ENCODE results near the gene DEGS2. TPM values are rescaled to one million over a fixed set of nuclear protein-coding genes. Genes with fewer than 3 reads are reported as not detected.

The DEGS2 gene
- total RNA-seq, 6 experiments from 2014 or later, result 0.09 to 0.55 (median 0.22) TPM

DNA sequence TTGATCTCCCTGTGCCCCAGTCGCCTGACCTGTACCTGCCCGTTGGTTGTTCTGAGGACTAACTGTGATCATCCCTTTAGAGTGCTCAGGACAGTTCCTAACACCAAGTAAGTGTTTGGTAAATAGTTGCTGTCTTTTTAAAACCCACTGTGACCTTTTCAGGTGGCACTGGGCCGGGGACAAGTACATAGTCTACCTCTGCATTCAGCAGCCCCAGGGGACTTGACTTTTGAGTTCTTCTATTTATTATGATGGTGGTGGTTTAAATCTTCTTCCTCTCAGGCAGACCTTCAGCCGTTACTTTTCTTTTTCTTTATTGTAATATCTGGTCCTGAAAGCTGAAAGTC lies 55.5 kb downstream of the DEGS2 start:
- peak in 1 of 3 donors; percentile 47 for DNase-seq
- H3K27me3 ChIP-seq, result no peaks in the 10 kb centered on the region
- TF ChIP-seq POLR2A (IDR thresholded peaks at IDR 0.05), result no peak
- TF ChIP-seq, protein P1, sequence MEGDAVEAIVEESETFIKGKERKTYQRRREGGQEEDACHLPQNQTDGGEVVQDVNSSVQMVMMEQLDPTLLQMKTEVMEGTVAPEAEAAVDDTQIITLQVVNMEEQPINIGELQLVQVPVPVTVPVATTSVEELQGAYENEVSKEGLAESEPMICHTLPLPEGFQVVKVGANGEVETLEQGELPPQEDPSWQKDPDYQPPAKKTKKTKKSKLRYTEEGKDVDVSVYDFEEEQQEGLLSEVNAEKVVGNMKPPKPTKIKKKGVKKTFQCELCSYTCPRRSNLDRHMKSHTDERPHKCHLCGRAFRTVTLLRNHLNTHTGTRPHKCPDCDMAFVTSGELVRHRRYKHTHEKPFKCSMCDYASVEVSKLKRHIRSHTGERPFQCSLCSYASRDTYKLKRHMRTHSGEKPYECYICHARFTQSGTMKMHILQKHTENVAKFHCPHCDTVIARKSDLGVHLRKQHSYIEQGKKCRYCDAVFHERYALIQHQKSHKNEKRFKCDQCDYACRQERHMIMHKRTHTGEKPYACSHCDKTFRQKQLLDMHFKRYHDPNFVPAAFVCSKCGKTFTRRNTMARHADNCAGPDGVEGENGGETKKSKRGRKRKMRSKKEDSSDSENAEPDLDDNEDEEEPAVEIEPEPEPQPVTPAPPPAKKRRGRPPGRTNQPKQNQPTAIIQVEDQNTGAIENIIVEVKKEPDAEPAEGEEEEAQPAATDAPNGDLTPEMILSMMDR (IDR thresholded peaks at IDR 0.05), result no peak
- intact Hi-C loops (cut with DNase I), result no loop called here
- peaks cover 0 to 34% (median 0%) of the 10 kb centered on the region in 4 donors for H3K4me1 ChIP-seq
- ATAC-seq, result peak in 3 of 4 donors; percentile 5 to 36 (median 6)
- H3K9me3 ChIP-seq, result no peaks in the 10 kb centered on the region
- no peaks in the 10 kb centered on the region for H3K36me3 ChIP-seq
- no peak overlapping the region for H3K4me3 ChIP-seq
- 45% methylated on average over 3 of the region's 4 CpGs for WGBS (ENCODE audit: insufficient coverage, low coverage, low lambda C conversion rate, missing lambda C conversion rate)
- H3K27ac ChIP-seq, result peak overlapping the region in 1 of 3 donors; percentile 20

DNA sequence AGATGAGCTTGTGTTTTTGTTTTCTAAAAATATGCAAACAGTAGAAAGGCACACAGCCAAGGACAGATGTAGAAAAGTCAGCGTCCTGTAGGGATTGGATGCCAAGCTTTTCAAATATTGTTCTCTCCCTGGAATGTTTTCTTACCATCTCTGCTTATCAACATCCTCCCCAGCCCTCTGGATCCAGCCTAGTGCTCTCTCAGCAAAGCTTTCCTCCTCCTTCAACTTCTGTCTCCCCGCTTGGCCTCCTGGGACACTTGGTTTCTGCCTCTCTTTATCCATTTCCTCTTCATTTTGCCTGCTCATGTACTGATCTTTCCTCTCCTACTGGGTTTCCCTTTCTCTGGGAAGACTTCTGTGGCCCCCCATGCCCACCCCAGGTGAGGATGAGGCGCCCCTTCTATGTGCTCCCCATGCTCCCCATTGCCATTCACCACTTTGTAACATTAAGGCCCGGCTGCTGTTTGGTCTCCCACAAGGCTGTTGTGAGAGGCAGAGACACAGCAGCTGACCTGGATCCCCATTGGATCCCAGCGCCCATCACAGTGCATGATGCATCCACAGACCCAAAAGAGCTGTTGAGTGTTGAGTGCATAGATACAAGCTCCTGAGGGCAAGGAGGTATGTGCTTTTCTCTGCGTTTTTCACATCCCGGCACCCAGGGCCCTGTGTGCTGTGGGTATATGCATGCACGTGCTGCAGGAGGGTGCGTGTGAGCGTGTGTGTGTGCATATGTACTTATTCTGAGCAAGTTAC lies 56.0 kb downstream of the DEGS2 start:
- ATAC-seq, result peak; percentile 65 to 78 (median 74)
- intact Hi-C loops (cut with DNase I), result no loop called here
- H3K4me3 ChIP-seq, result no peak overlapping the region
- H3K27me3 ChIP-seq, result no peaks in the 10 kb centered on the region
- TF ChIP-seq, protein P1 (IDR thresholded peaks at IDR 0.05), result no peak
- H3K36me3 ChIP-seq, result peaks cover 0 to 2% (median under 1%) of the 10 kb centered on the region in 4 donors
- WGBS (ENCODE audit: insufficient coverage, low coverage, low lambda C conversion rate, missing lambda C conversion rate), result 48% methylated on average over 6 of the region's 10 CpGs
- peak in 1 of 3 donors; percentile 37 for DNase-seq
- H3K27ac ChIP-seq, result peak overlapping the region in 1 of 3 donors; percentile 20
- no peaks in the 10 kb centered on the region for H3K9me3 ChIP-seq
- peaks cover 0 to 34% (median 0%) of the 10 kb centered on the region in 4 donors for H3K4me1 ChIP-seq

DNA sequence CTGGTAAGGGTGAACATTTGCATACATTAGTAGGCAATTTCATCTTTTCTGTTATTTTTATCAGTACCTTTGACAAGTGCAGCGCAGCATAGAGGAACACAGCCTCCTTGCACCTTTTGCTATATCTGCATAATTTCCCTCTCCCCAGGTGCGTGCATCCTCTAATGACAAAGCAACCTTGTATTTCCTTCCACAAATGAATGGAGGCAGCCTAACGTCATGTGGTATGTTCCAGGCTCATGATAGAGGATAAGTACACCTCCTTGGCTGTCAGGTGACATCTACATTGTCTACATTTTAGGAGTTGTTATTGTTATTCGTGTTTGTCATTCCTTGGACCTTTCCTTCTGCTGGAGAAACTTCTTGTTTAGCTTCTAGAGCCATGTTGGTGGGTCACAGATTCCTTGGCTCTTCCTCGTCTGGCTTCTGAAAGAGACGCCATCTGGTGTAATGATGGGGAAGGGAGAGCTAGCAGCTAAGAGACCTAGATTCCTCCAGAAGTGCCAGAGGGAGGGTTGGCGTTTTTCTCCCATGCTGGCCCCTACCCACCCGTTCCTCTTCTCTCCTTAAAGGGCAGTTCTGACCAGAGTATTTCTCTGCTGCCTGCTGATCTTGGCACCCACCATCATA lies 57.2 kb downstream of the DEGS2 start:
- intact Hi-C loops (cut with DNase I), result no loop called here
- WGBS (ENCODE audit: insufficient coverage, low coverage, low lambda C conversion rate, missing lambda C conversion rate), result 84% methylated on average over 6 of the region's 8 CpGs
- no peaks in the 10 kb centered on the region for H3K27me3 ChIP-seq
- H3K9me3 ChIP-seq, result no peaks in the 10 kb centered on the region
- H3K4me3 ChIP-seq, result no peak overlapping the region
- ATAC-seq, result no peak
- no peak for TF ChIP-seq POLR2A (IDR thresholded peaks at IDR 0.05)
- TF ChIP-seq, protein P1 (IDR thresholded peaks at IDR 0.05), result no peak
- H3K36me3 ChIP-seq, result peaks cover 0 to 14% (median 6%) of the 10 kb centered on the region in 4 donors
- no peak overlapping the region for H3K27ac ChIP-seq
- peaks cover 0 to 30% (median 0%) of the 10 kb centered on the region in 4 donors for H3K4me1 ChIP-seq
- DNase-seq, result peak in 1 of 3 donors; percentile 27

DNA sequence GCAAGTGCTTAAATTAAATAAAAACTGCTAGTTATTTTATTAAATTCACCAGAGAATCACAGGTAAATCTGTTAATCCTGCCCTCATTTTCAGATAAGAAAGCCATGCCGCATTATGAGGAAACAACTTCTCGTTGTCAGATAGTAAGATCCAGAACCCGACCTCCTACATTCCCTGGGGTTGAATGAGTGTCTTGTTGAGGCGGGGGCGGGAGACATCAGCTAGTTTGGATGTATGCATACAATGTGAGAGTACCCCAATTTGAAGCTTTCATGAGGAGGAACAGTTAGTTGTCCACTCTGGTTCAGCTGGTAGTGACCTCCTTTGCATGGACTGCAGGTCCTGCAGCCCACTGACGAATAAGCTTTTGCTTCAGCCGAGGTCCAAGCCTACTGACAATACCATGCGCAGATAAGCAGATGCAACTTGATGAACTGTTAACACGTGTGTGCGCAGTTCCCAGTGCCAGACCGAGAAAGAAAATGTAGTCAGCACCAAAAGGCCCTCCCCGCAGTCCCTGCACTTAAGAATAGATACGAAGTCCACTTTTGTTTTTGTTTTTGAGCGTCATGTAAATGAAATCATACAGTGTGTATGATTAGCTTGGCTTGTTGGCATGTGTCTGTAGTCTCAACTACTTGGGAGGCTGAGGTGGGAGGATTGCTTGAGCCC lies 59.3 kb downstream of the DEGS2 start:
- Histone ChIP-seq H3K27me3 (no peaks in the 10 kb centered on the region), H3K4me1 (peaks cover 0 to 20% (median 0%) of the 10 kb centered on the region in 4 donors), H3K36me3 (peaks cover 0 to 17% (median 8%) of the 10 kb centered on the region in 4 donors), H3K9me3 (no peaks in the 10 kb centered on the region), H3K4me3 (no peak overlapping the region), H3K27ac (no peak overlapping the region)
- intact Hi-C loops (cut with DNase I), result no loop called here
- ATAC-seq (no peak), DNase-seq (peak in 1 of 3 donors; percentile 17)
- no peak for TF ChIP-seq POLR2A (IDR thresholded peaks at IDR 0.05)
- TF ChIP-seq, protein P1 (IDR thresholded peaks at IDR 0.05), result no peak
- 92% methylated on average over 11 of the region's 14 CpGs for WGBS (ENCODE audit: insufficient coverage, low coverage, low lambda C conversion rate, missing lambda C conversion rate)

Measured in right lobe of liver (tissue), 6 donors.